DMS153 treated with DMSO at 0.1 percent for 48 hours (cell line): ENCODE measurements around the gene TMEM179.

Experiments used
- DNase-seq: peaks from one replicate; lab custom pipeline; 2025; ENCODE audit not compliant: unreplicated experiment; lab: John Stamatoyannopoulos, UW

The TMEM179 gene

DNA sequence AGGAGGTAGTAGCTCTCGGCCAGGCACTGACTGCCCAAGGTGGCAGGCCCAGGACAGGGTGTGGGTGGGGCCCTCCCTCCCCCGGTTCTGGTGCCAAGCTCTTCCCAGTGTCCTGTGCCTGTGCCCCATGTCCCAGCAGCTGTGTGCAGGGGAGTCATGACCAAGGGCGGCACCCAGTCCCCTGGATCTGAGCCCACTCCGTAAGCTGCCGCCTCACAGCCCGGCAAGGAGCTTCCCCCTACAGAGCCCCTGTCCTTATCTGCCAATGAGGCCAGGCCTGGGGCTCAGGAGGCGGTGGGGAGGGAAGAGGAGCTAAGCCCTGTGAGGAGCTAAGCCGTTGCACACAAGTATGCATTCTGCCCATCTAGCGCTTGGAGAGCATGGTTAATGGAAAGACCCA lies 30.6 kb downstream of the TMEM179 start:
- no peak for DNase-seq

DNA sequence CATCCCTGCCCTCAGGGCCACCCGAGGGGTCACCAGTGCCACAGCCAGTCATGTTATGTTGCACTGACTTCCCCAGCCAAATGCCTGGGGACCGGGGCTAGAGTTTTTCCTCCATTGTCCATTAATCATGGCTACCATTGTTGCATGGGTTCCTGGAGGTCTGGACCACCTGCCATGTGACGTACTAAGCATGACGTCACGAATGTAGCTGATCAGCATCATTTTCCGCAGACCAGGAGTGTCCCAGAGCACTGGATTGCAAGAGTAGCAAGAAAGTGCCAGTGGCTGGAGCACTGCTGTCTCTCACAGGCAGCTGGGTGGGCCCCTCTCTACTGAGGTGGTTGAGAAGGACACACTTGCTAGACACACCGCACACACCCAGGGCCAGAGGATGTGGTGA lies 31.9 kb downstream of the TMEM179 start:
- DNase-seq = no peak

DNA sequence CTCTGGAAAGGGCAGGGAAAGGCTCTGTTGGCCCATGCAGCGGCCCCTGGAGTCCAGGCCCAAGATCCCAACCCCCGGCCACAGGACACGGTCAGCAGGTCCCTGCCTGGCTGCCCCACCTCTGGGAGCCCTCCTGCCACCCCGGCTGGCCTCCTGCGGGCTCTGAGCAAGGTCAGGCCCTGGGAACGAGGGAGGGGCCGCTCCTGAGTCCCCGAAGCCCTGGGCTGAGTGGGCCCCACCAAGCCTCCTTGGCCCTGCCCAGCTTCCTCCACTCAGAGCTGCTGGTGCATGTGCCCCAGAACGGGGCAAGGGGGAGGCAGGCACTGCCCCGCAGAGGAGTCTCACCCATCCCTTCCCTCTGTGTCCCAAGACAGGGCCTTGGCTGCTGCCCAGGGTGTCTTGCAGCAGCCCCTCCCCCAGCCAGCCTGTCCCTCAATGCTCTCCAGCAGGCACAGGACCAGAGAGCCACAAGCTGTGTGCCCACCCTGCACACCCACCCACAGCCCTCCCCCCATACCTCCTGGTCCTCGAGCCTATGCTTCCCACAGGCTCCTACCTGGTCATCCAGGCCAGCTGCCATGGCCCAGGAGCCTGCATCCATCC lies 32.4 kb downstream of the TMEM179 start:
- DNase-seq = no peak

DNA sequence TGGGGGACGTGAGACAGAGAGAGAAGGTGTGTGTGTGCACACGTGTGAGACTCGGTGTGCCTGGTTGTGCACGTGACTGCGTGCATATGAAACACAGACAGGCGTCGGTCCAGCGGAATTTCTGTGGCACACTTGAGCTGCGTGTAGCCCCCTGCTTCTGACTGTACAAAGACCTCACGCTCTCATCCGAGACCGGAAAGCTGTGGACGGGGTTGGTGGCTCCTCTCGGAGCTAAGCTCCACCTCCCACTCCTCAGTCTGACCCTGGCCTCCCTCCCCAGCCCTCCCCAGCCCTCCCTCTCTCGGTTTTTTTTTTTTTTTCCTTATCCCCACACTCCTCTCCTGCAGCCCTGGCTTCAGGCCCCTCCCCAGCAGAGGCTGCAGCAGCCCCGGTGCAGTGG lies 33.3 kb downstream of the TMEM179 start:
- DNase-seq = no peak

DNA sequence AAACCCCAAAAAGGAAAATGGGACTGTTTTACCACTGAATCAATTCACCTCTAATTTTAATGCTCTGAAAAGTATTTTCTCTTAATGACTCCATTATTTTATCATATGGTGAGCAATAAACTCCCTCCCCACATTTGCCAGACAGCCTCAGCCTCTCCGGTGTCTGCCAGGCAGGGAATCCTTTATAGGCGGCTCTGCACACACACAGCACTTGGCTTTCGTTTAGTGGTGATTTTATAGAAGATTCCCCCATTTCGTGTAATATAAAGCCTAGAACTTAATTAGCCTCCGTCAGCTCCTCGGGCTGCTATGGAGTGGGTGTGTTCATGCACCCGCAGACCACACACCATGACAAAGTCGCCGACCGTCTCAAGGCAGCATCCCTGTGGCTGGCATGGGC lies 35.1 kb downstream of the TMEM179 start:
- DNase-seq = no peak

DNA sequence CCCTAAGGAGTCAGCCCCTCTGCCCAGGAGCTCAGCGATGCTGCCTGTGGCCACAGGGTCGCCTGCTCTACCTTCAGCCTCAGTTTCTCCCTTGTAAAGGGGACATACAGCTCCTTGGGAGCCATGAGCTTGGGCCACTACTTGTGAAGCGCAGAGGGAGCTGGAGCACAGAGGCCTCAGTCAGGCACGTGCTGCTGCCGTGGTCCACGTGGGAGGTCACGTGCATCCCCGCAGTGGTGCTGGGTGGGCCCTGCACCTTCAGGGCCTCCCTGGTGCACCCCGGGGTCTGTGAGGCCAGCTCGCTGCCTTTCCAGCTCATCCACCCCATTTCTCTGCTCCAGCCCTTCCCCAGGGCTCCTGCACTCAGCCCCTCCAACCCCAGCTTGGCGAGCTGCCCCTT lies 36.0 kb downstream of the TMEM179 start:
- no peak for DNase-seq

DNA sequence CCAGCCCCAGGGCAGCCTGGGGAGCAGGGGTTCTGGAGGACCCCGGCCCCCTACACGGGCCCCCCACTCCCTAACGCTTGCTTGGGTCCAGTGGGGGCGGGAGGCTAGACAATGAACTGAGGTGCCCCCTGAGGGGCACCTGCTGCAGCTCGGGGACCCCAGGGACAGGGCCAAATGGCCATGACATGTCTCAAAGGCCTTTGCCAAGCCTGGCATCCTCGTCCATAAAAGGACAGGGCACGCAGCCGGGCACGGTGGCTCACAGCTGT lies 36.7 kb downstream of the TMEM179 start:
- no peak for DNase-seq

DNA sequence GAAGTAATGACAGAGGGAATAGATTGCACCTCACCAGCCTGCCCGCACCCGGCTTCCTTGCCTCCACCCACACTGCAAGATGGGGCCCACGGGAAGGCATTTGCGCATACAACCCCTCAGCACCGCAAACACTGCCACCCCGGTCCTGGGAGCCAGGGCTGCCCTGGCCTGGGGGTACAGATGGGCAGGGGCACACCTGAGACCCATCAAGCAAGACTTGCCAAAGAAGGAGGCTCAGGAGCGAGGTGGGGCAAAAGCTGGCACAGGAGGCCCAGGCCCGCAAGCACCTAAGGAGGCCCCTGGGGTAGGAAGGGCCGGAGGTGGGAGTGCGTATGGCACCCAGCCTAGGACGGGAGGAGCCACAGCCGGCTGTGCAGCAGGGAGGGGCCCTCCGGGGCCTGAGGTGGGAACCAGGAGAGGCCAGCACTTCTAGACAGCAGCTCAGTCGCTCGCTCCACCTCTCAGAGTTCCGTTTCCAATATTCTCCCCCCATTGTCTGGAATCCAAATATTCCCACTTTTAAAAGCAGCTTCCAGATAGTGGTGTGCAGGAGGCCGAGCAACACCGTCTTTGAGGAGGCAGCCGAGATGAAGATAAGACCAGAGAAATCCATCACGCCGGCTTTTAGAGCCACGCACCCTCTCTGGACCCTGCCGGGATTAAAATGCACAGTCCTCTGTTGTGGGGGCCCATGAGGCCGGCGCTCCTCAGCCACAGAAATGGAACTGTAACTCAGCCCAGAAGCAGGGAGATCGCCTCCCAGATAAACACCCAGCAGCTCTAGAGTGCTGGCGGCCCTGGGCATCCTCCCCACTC lies 37.2 kb downstream of the TMEM179 start:
- no peak for DNase-seq

DNA sequence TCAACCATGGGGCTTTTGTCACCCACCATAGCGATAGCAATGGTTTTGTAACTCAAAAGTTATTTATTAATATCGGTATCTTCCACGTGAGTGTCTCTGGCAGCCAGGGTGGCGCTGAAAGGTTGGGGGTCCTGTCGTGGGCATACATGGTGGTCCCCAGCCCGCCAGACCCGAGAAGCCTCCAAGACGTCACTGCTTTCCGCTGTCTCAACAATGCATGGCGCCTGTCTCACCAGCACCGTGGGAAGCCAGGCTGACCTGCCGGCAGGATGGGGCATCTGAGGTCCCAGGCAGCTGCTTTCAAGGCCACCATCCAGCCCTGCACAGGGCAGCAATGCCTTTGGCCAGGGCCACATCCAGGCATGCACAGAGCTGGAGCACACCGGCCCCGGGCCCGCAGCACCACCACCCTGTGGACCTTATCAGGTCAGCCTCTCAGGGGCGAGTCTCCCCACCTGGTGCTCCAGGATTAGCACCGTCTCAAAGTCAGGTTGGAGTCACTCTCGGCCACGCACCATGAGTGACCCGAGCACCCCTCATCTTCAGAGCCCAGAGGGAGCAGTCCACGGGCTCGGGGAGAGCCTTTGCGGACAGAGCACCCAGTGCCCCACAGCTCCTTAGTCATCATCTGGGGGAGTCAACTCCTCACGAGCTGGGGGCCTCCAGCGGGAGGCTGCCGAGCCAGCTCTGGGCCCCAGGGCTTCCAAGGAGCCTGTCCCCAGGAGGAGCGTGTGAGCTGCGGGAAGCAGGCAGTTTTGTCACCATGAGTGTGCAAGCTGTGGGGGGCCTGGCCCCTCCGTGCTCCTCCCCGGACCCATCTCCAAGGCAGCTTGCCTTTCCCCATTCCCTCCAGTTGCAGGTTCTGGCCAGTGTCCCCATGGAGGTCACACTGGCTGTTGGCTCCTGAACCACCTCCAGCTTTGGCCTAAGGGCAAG lies 39.6 kb downstream of the TMEM179 start:
- no peak for DNase-seq

DNA sequence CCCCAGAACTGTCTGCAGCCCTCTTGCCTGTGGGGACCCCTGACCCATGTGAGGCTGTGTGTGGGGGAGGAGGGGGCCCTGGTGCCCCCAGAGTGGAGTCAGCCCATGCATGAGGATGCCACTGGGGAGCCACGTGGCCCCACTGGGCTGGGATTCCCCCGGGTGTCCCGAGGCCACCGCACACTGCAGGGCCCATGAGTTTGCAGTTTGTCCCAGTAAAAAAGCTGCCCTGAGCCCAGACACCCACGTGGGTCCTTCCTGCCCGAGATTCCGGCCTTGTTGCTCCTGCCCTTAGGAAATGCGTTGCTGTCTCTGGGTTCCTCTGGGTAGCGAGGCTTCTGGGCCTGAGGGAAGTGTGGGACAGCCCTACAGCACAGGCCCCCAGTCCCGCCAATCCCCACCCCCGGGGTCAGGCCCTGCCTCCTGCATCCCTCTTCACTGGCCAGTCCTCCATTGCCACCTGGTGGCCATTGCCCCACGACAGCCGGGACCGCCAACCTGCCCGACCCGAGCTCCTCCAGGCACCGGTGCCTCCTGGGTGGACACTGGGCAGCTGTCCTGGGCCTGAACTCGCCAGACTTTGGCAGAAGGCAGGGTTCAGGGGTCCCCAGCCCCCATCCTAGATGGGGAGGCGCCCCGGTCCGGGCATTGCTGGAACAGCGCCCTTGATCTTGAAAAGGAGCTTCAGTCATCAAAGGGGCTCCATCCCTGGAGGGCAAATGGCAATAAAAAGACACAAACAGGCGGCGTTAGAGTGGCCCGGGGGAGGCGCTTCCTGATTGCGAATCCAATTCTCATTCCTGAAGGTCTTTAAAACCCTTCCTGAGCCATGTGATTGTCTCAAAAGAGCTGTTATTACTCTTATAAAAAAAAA lies 40.6 kb downstream of the TMEM179 start:
- no peak for DNase-seq

DNA sequence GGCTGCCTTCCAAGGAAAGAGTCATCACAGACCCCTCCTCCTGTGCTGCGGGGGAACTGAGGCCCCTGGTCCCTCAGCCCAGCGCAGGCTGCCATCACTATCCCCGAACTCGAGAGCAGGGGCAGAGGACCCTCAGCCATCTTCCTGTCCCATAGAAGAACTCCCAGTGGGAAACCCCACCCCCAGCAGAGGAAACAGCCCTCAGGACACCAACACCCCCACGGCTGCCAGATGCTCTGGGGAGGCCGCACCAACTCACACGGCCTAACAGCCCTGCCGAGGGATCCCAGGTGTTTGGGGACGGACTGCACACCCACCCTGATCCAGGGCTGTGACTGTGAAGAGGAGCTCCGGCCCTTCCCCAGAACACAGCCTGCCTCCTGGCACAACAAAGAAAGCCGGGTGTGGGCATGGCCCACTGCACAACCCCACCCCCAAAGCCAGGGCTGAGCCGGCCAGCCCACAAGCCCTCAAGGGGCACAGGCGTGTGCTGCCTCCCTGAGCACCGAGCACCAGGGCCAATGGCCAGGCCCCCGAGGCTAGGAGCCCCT lies 41.3 kb downstream of the TMEM179 start:
- no peak for DNase-seq

DNA sequence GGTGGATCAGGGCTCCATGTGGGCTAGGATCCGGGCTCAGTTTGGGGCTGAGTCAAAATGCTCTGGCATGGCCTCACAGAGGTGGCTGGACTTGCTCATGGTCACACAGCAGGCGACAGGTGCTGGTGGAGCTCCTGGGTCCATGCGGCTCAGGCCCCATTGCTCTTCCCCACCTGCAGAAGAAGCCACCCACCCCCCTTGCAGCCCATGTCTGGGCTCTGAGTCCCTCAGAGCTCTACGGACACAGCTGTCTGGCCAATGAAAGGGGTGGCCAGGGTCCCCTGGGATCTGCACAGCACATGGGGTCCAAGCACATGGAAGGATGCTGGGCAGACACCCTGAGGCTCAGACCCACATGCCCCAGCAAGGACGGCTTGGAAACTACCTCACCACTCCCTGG lies 42.0 kb downstream of the TMEM179 start:
- no peak for DNase-seq

DNA sequence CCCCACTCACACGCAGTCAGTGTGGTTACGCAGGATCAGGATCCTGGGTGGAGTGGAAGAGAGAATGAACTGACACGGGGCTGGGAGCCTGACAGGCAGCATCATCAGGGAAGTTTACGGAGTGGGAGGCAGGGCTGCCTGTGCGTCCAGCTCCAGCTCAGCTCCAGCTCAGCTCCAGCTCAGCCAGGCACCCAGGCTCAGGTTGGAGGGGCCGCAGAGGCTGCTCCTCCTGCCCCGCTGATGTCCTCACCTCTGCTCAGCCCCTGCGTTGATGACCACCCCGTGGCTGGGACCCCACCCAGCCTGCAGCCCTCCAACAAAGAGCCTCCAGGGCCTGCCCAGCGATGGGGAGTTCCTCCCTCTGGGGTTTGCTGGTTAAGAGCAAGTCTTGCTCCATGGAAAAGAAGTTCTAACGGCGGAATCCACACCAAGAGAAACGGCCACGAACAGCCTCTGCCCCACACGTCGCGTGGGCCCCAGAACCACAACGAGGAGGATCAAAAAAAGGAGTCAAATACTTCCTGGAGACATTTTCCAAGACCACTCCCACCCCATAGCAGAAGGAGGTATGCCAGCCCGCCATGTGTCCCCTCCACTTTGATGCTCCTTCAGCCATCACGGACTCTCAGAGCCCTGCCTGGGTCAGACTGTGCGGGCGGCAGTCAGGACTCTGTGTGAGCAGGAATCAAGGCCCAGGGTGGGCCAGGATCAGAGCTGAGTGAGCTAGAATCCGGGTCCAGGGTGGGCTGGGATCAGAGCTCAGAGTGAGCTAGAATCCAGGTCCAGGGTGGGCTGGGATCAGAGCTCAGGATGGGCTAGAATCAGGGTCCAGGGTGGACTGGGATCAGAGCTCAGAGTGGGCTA lies 42.7 kb downstream of the TMEM179 start:
- DNase-seq = no peak

DNA sequence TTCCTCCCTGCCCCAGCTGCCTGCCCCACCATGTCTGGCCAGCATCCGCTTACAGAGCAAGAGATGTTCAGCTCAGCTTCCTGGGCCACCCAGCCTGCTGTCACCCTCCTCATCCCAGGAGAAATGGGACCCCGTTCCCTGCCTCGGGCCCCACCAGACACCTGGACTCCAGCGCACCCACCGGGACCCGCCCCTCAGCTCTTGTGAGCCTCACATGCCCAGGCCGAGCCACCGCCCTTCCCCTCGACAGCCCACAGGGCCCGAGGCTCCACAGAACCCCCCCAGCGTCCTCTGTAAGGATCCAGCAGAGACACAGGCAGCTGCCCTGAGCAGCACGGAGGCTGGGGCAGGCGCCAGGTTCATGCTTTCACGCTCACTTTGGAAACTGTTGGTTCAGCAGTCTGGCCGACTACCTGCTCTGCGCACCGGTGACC lies 43.4 kb downstream of the TMEM179 start:
- no peak for DNase-seq

DNA sequence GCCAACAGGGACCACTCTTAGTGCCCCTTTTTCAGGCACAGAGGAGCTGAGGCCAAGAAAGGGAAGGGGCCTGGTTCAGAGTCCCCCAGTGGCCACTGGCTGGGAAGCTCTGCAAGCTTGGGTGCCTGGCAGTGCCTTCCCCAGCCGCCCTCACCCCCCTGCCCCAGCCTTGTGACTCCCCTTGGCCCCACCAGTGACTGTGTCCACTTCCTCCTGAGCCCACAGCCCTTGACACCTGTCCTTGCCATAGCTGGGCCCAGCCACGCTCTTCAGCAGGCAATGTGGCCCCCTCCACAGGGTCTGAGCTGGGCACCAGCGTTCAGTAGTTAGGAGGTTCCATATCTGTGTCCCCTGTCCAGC lies 44.0 kb downstream of the TMEM179 start:
- DNase-seq = no peak

DNA sequence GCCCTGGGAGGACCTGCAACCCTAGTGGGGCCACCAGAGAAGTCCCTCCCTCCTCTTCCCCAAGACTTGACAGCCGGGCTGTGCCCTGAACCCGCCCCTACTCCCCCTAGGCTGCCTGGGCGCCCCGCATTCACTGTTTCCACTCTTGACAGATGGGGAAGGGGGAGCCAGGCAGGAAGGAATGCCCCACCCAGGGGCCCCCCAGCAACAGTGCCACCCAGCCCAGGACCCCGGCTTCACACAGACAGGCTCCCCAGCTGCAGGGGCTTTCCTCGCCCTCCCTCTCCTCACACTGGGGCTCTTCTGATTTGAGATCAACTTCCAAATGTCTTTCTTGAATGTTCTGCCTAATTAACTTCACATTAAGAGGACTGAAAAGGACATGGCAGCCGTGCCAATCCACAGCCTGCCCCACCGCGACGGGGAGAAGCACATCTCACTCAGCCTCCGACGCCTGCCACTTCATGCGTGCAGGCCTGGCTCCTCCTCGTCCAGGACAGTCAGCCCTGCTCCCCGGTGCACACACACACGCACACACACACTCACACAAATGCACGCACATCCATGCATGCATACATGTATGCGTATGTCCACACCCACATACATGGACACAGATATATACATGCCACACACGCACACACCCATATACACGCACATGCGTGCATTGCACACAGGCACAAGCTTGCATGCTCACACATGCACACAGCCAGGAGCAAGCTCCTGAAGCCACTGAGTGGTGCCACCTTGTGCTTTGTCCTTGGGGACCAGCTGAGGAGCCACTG lies 44.6 kb downstream of the TMEM179 start:
- DNase-seq = no peak

DNA sequence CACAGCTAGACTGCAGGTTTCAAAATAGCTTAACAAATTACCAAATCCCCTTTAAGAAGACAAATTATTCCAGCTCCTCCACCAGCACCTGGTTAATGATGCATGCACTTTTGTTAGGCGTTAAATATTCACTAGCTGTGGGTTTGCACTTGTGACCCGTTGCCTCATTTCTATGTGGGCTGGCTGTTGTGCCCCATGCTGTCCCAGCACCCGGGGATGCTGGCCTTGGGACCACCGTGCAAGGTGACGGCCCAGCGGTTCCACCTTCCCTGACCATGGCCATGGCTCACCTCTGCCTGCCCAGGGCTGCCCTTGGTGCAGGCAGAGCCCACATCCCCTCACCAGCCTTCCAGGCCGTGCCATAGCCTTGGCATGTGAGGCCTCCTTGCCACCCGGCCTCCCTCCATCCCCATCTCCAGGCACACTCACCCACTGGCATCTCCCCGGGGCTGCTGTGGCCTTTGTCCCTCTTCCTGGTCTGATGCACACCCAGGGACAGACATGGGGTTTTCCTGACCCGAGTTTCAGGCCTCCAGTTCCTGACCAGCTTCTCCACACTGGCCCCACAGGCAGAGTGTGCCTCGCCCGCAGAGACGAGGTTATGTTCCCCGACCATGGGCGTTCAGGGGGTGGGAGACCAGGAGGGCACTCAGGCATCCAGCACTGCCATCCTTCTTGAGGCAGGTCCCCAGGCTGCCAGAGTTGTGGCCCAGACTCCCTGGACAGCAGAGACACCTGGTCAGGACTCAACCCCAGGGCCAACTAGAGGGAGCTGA lies 45.4 kb downstream of the TMEM179 start:
- DNase-seq = no peak
